Stimulated activated CD4-positive, alpha-beta T cell treated with anti-CD3 and anti-CD28 coated beads, Interleukin-4, amount 100 ng/mL, for 4 hours (primary cell): Measurements from ENCODE around the gene HLTF.
"Not testable (repeated sequence)": the region's sequence is repeated elsewhere in the genome, so short reads cannot be mapped to it uniquely, and the experiment has no call there.

Source experiments
- DNase-seq, 2 experiments: peaks; one replicate each; pipeline ENCODE4 v3.0.0-alpha.2; 2020

HLTF gene

GRCh38 chr3:149086232-149086988 is at the start of gene HLTF:
HLTF (minus strand) TSS chr3:149086533; CDS start chr3:149086336, 197 bp downstream.
- peak; percentile 87 to 90 for DNase-seq

- no peak for DNase-seq
Measured at GRCh38 chr3:149134575-149134974, 48.2 kb upstream of the HLTF start.

- no peak for DNase-seq
Measured at GRCh38 chr3:149131589-149131988, 45.3 kb upstream of the HLTF start.

GRCh38 chr3:149129326-149130205 is 43.2 kb upstream of the HLTF start, which contains the start of gene HPS3:
HPS3 (plus strand) TSS chr3:149129638; CDS start chr3:149129724, 86 bp downstream.
- peak; percentile 71 to 78 for DNase-seq

- DNase-seq, result no peak
Measured at GRCh38 chr3:149128821-149129220, 42.5 kb upstream of the HLTF start.

GRCh38 chr3:149122721-149123578 is 36.6 kb upstream of the HLTF start:
- no peak for DNase-seq

GRCh38 chr3:149120051-149120972 is 34.0 kb upstream of the HLTF start:
- DNase-seq, result no peak

GRCh38 chr3:149119466-149119865 is 33.1 kb upstream of the HLTF start:
- no peak for DNase-seq

- DNase-seq, result no peak
Measured at GRCh38 chr3:149118724-149119123, 32.4 kb upstream of the HLTF start.

- DNase-seq, result no peak
Measured at GRCh38 chr3:149115114-149115513, 28.8 kb upstream of the HLTF start.

- DNase-seq, result no peak
Measured at GRCh38 chr3:149114458-149114857, 28.1 kb upstream of the HLTF start.

- no peak for DNase-seq
Measured at GRCh38 chr3:149104484-149104883, 18.2 kb upstream of the HLTF start.

GRCh38 chr3:149101641-149102040 is 15.3 kb upstream of the HLTF start:
- no peak for DNase-seq

GRCh38 chr3:149101154-149101553 is 14.8 kb upstream of the HLTF start:
- no peak for DNase-seq

- not testable (repeated sequence) for DNase-seq
Measured at GRCh38 chr3:149097987-149098386, 11.7 kb upstream of the HLTF start.

- no peak for DNase-seq
Measured at GRCh38 chr3:149095487-149095886, 9.2 kb upstream of the HLTF start.

- no peak for DNase-seq
Measured at GRCh38 chr3:149091983-149092382, 5.7 kb upstream of the HLTF start.

GRCh38 chr3:149090907-149091306 is 4.6 kb upstream of the HLTF start:
- DNase-seq, result no peak

GRCh38 chr3:149090461-149090860 is 4.1 kb upstream of the HLTF start:
- DNase-seq, result no peak

- DNase-seq, result no peak
Measured at GRCh38 chr3:149089395-149089794, 3.1 kb upstream of the HLTF start.

- DNase-seq, result no peak
Measured at GRCh38 chr3:149087208-149087607, 875 bp upstream of the HLTF start.

GRCh38 chr3:149085828-149086231 is 503 bp downstream of the HLTF start:
- peak in 1 of 2 experiments; percentile 10 for DNase-seq
